ENCODE data around the gene OR4Q2.
"Not testable (repeated sequence)": the region's sequence is repeated elsewhere in the genome, so short reads cannot be mapped to it uniquely, and the experiment has no call there.

Gene OR4Q2

DNA sequence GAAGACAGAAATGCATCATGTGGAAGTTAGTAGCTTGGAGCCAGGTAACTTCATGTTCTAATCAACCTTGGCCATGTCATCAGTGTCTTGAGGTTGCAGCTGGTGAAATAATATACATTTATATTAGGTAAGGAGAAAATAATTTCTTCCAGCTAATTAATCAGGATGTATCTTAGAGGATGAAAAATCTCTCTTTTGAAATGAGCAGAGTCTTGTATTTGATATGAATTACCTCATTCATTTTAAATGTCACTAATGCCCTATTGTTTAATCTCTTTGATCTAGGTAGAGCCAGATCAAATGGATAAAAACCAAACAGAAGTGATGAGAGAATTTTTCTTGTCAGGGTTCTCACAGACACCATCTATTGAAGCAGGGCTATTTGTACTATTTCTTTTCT, at the start of gene OR4Q2:
TSS of gene OR4Q2 (plus strand) at position 301 of the 400 bp plus-strand sequence.
- no peak for DNase-seq (ENCODE audit: low read depth)

DNA sequence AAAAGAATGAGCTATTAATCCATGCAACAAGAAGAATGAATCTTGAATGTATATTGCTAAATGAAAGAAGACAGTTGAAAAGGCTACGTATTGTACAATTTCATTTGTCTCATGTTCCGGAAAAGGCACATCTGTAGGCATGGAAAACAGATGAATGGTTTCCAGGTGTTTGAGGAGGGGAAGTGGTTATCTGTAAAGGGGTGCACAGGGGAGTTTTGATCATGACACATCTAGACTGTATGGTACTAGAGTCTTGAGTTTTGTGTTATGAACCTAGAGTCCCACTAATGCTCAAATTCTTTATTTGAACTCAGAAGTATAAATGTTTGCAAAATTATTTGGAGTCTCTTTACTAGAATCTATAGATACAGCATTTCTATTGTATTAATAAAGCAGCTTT, 32.2 kb upstream of the OR4Q2 start:
- not testable (repeated sequence) for DNase-seq (ENCODE audit: low read depth)

DNA sequence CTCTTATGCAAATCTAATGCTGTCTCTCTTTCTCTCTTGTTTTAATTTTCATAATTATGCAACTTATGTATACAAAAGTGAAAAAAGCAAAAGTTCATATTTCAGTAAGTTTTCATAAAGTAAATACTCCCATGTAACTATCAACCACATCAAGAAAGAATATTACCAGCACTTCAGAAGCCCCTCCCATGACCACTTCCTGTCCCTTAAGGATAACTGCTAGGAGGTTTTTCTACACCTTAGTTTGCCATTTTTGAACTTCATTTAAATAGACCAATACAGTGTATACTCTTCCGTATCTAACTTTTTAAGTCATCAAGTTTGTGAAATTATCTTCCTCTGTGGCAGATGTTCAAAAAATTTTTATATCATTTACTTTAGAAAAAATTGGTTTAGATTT, 27.1 kb upstream of the OR4Q2 start:
- no peak for DNase-seq (ENCODE audit: low read depth)

DNA sequence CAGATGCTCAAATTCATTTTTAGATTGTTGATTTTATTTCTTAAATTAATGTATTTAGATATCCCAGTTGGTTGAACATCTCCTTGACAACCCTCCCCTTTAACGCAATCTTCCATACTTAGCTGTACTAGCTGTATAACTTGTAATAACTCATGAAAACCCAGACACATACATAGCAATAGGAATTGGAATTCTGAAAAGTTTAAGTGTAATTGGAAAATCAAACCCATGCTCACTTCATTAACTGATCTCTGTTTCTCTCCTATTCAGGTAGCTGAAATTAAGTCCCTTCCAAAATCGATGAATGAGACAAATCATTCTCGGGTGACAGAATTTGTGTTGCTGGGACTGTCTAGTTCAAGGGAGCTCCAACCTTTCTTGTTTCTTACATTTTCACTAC, 26.7 kb upstream of the OR4Q2 start, which contains the start of gene OR4K15:
TSS of gene OR4K15 (plus strand) at position 301 of the 400 bp plus-strand sequence. CDS start at position 301, 0 bp downstream.
- DNase-seq (ENCODE audit: low read depth), result no peak

DNA sequence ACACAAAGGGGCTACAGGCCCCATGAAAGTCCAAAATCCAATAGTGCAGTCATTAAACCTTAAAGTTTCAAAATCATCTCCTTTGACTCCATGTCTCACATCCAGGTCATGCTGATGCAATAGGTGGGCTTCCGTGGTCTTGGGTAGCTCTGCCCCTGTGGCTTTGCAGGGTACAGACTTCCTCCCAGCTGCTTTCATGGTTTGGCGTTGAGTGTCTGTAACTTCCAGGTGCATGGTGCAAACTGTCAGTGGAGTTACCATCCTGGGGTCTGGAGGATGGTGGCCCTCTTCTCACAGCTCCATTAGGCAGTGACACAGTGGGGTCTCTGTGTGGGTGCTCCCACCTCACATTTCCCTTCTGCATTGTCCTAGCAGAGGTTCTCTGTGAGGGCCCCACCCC, 8.5 kb upstream of the OR4Q2 start:
- no peak for DNase-seq (ENCODE audit: low read depth)

DNA sequence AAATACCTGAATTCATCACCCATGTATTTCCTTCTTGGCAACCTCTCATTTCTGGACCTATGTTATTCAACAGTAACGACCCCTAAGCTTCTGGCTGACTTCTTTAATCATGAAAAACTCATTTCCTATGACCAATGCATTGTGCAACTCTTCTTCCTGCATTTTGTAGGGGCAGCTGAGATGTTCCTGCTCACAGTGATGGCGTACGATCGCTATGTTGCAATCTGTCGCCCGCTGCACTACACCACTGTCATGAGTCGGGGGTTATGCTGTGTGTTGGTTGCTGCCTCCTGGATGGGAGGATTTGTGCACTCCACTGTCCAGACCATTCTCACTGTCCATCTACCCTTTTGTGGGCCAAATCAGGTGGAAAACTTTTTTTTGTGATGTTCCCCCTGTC, 356 bp downstream of the OR4Q2 start:
- no peak for DNase-seq (ENCODE audit: low read depth)

DNA sequence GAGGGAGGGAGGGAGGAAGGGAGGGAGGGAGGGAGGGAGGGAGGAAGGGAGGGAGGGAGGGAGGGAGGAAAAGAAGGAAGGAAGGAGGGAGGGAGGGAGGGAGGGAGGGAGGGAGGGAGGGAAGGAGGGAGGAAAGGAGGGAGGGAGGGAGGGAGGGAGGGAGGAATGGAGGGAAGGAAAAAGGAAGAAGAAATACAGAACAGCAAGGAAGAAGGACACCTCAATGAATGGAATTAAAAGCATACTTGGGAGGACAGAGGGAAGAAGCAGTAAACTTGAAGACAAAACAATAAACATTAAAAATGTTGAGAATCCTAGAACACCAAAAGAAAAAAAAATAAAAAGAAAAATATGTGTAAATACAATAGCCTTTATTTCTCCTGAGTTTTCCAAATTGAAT, 6.2 kb downstream of the OR4Q2 start:
- no peak for DNase-seq (ENCODE audit: low read depth)

DNA sequence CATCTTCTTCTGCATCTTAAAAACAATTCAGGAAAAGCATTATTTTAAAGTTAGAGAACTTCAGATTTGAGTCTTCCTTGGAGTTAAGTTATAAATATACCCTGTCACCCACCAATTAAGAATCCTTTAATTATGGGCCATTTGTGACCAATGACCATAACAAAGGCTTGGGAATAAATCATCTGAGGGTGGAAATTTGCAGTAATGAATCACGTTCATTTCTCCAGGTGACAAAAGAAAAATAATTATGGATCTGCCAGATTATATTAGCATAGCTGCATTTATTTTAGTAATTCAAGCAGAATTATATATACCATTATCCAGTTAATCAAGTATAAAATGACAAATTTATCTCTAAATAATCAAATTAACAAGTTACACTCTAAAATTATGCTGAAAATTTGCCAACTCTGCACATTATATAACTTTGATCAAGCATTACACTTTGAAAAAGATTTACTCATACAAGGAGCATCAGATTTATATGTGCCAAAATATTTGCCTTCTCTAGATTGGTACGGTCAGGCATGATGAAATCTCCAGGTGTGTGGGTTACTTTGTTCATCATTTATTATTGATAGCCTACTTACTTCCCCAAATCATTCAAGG, 17.4 kb downstream of the OR4Q2 start, which contains the start of gene OR4K14:
TSS of gene OR4K14 (minus strand) at position 51 of the 609 bp plus-strand sequence. CDS start 4,114 bp downstream, outside the sequence.
- DNase-seq (ENCODE audit: low read depth), result no peak

DNA sequence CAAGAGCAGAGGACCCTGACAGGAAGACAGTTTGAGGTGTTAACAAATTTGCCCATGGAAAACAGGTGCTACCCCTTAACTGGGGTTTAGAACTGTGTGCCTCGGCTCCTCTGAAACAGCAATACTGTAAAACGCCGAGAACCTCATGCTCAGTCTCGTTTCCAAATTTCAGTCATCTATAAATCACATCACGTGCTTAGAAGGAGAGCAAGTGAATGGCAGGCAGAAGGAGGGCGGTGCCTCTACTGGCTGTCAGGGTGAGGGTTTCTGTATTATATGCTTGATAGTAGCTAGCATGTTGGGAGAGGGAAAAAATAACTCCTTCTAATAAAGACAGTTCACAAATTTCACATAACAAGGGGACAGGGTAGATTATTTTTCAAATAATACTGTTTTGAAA, 29.1 kb downstream of the OR4Q2 start:
- no peak for DNase-seq (ENCODE audit: low read depth)

DNA sequence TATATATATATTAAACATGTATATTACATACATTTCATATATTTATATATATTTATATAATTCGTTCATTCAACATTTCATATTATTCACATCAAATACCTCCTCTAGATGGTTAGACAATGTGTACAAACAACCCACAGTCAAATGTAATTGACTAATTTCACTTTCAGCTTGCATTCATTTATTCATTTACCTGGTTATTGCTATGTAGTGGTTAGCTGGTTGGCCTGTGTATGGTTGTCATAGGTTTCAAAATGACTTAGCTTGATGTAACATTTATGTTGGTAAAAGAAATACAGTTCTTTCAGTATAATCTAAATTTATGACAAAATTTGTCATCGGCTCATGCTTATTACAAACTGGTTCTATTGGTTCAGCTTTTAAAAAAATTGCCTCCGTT, 33.5 kb downstream of the OR4Q2 start:
- no peak for DNase-seq (ENCODE audit: low read depth)

DNA sequence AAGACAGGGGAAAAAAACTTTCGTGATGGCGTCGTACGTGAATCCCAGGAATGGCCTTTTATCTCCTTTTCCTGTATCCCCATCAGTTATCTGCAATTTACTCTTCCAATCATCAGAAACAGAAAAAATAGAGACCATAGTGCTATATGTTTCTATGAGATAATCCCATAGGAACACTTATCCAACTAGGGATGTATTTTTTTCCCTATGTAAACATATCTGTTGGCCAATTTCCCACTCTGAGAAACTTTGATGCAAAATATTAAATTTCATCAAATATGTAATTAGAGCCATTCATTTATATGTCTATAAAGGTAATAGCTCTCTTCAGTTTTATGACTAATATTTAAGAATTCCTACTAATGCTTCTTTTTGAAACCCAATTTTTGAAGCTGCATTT, 34.0 kb downstream of the OR4Q2 start, which contains the start of gene OR4K13:
TSS of gene OR4K13 (minus strand) at position 101 of the 400 bp plus-strand sequence. CDS start 1,280 bp downstream, outside the sequence.
- no peak for DNase-seq (ENCODE audit: low read depth)

DNA sequence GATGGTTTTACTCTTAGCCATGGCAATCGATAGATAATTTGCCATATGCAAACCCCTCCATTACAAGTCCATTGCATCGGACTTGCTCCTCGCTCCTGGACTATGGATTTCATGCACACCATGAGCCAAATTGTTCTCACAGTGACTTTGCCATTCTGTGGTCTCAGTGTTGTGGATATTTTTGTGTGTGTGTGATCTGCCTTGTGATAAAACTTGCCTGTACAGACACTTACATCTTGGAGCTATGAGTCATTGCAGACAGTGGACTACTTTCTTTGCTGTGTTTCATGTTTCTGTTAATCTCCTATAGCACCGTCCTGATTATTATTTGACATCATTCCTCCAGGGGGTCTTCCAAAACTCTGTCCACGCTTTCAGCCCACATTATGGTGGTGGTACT, 42.3 kb downstream of the OR4Q2 start:
- DNase-seq (ENCODE audit: low read depth), result no peak

DNA sequence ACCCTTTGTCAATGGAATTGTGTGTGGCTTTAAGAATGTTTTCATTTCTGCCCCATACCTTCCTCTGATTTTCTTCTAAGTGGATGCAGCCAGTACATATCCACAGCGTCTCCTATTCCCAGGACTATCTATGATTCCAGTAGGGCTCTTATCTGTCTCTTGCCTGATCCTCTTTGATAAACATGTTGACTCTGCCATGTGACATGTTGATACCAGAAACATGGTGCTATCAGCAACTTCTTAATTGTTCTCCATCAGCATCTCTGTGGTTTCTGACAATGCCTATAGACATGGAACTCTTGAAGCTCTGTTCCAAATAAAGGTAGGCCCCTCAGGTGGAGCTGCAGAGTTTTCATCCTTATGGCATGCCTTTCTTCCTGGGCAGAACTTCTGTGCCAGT, 46.2 kb downstream of the OR4Q2 start:
- no peak for DNase-seq (ENCODE audit: low read depth)
